ENCODE results near the gene CNTNAP2.

- TF ChIP-seq POLR2A (IDR thresholded peaks at IDR 0.05), result no peak
- TF ChIP-seq CTCF (IDR thresholded peaks at IDR 0.05), result no peak
These were observed 2201.7 kb downstream of the CNTNAP2 start for GRCh38 chr7:148318102-148318811.

Data from heart left ventricle (tissue), 13 donors.